ENCODE data around the gene PCDHGC4.

The PCDHGC4 gene

DNA sequence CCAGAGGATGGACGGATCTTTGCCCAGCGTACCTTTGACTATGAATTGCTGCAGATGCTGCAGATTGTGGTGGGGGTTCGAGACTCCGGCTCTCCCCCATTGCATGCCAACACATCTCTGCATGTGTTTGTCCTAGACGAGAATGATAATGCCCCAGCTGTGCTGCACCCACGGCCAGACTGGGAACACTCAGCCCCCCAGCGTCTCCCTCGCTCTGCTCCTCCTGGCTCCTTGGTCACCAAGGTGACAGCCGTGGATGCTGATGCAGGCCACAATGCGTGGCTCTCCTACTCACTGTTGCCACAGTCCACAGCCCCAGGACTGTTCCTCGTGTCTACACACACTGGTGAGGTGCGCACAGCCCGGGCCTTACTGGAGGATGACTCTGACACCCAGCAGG is 5.9 kb downstream of the PCDHGC4 start:
- no peaks in the 10 kb centered on the region for H3K27me3 Mint-ChIP-seq (ENCODE audit: low read depth)
- H3K36me3 Mint-ChIP-seq (ENCODE audit: low read depth): peaks cover 72% of the 10 kb centered on the region
- peaks cover 36% of the 10 kb centered on the region for H3K9me3 Mint-ChIP-seq
- H3K4me1 Mint-ChIP-seq: peaks cover 35% of the 10 kb centered on the region
- H3K4me3 Mint-ChIP-seq: no peak overlapping the region
- TF ChIP-seq, protein P1, sequence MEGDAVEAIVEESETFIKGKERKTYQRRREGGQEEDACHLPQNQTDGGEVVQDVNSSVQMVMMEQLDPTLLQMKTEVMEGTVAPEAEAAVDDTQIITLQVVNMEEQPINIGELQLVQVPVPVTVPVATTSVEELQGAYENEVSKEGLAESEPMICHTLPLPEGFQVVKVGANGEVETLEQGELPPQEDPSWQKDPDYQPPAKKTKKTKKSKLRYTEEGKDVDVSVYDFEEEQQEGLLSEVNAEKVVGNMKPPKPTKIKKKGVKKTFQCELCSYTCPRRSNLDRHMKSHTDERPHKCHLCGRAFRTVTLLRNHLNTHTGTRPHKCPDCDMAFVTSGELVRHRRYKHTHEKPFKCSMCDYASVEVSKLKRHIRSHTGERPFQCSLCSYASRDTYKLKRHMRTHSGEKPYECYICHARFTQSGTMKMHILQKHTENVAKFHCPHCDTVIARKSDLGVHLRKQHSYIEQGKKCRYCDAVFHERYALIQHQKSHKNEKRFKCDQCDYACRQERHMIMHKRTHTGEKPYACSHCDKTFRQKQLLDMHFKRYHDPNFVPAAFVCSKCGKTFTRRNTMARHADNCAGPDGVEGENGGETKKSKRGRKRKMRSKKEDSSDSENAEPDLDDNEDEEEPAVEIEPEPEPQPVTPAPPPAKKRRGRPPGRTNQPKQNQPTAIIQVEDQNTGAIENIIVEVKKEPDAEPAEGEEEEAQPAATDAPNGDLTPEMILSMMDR (IDR thresholded peaks at IDR 0.05; ENCODE audit: unreplicated experiment in 3 of 3): no peak
- no peak overlapping the region for H3K27ac Mint-ChIP-seq

DNA sequence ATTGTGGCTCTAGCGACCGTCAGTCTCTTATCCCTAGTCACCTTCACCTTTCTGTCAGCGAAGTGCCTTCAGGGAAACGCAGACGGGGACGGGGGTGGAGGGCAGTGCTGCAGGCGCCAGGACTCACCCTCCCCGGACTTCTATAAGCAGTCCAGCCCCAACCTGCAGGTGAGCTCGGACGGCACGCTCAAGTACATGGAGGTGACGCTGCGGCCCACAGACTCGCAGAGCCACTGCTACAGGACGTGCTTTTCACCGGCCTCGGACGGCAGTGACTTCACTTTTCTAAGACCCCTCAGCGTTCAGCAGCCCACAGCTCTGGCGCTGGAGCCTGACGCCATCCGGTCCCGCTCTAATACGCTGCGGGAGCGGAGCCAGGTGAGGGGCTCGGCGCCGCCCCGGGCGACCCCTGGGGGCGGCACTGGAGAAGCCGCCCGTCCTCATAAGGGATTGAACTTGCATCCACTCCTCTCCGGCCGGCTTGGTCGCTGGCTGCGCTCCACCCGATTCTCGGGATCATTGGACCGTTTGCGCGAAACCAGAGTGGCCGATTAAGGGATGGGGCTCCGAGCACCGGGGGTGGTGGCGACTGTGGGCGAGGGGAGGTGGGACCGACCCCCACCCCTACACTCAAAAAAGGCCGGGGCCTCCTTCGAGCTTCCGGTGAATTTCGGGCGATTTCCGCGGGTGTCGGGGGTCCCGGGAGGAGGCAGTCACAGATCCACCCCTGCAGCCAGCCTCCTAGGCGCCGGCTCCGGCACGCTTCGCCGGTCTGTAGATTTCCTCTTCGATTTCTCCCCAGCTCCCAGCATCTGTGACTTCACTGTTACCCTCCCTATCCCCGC is 6.7 kb downstream of the PCDHGC4 start:
- H3K27ac Mint-ChIP-seq: no peak overlapping the region
- peaks cover 43% of the 10 kb centered on the region for H3K4me1 Mint-ChIP-seq
- H3K9me3 Mint-ChIP-seq: peaks cover 32% of the 10 kb centered on the region
- H3K36me3 Mint-ChIP-seq (ENCODE audit: low read depth): peaks cover 68% of the 10 kb centered on the region
- no peaks in the 10 kb centered on the region for H3K27me3 Mint-ChIP-seq (ENCODE audit: low read depth)
- H3K4me3 Mint-ChIP-seq: no peak overlapping the region
- TF ChIP-seq, protein P1 (IDR thresholded peaks at IDR 0.05; ENCODE audit: unreplicated experiment in 3 of 3): no peak

DNA sequence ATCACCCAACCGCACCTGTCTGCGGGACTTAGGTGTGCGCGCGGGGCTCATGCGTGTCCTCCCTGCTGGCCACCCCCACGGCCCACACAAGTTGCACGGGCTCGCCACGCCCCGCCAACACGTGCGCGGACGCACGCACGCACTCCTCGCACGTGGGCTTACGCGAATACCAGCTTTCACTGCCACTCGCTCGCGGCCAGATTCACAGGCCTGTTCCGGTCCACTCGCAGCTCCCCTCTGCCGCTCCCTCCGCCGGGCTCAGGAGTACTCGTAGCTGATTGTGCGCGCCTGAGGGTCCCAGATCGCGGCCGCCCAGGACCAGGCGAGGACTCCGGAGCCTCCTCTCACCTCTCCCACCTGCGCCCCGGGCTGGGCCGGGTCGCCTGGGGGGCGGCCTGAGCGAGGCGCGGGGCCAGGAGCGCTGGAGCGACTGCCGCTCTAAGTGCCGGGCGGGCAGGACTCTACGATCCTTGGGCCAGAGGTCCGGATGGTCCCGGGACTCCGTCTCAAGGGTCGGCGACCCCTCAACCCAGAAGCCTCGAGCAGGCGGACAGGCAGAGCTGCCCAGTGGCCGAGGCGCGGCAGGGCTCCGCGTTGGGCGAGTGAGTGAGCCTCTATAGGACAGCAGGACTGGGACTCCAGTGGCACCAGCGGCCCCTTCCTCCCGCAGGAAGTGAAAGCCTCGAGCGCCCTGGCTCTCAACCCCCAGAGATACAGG is 7.5 kb downstream of the PCDHGC4 start:
- H3K36me3 Mint-ChIP-seq (ENCODE audit: low read depth): peaks cover 67% of the 10 kb centered on the region
- H3K4me1 Mint-ChIP-seq: peaks cover 49% of the 10 kb centered on the region
- peaks cover 24% of the 10 kb centered on the region for H3K9me3 Mint-ChIP-seq
- no peak overlapping the region for H3K4me3 Mint-ChIP-seq
- TF ChIP-seq, protein P1 (IDR thresholded peaks at IDR 0.05; ENCODE audit: unreplicated experiment in 3 of 3): no peak
- H3K27ac Mint-ChIP-seq: peak overlapping the region in 1 of 3 experiments; percentile 96
- H3K27me3 Mint-ChIP-seq (ENCODE audit: low read depth): no peaks in the 10 kb centered on the region

DNA sequence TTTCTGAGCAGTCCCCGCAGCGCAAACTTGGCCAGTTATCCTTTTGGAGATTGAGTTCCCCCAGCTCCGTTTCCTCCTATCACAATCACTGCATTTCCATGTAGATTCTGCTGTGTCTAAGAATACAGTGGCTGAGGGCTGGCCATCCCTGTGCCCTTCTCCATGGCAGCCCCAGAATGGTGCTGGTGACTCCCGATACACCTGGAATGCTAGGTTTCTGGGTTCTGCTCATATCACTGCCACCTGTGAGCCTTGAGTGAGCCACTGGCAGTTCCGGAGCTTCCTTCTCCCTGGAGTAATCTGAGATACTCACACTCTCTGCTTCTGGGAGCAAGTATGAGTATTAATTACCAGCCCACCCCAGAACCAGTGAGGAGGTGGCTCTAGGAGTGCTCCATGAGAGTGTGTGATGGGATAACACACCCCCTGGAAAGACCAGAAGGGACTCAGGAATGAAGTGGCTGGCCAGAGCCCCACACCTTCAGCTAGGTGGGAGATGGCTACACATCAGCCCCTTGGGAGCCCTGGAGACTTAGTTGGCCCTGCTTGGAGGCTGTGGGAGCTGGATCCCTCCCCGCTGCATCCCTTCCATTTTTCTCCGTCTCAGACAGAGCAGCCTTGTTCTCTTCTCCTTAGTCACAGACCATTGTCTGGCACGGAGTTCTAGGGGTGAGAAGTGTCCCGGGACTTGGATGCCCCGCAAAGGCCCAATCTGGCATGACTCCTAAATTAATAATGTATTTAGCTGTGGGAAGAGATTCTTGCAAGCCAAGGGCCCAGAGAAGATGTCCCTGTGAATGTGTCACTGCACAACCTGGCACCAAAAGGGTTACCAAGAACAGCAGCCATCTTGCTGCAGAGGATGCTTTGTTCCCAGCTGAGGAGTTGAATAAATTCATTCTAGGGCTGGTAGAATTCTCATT is 8.9 kb downstream of the PCDHGC4 start:
- Mint-ChIP-seq H3K27ac (peak overlapping the region; percentile 96 to 98 (median 96)), H3K9me3 (peaks cover 14% of the 10 kb centered on the region)
- TF ChIP-seq, protein P1 (IDR thresholded peaks at IDR 0.05; ENCODE audit: unreplicated experiment in 3 of 3): no peak

DNA sequence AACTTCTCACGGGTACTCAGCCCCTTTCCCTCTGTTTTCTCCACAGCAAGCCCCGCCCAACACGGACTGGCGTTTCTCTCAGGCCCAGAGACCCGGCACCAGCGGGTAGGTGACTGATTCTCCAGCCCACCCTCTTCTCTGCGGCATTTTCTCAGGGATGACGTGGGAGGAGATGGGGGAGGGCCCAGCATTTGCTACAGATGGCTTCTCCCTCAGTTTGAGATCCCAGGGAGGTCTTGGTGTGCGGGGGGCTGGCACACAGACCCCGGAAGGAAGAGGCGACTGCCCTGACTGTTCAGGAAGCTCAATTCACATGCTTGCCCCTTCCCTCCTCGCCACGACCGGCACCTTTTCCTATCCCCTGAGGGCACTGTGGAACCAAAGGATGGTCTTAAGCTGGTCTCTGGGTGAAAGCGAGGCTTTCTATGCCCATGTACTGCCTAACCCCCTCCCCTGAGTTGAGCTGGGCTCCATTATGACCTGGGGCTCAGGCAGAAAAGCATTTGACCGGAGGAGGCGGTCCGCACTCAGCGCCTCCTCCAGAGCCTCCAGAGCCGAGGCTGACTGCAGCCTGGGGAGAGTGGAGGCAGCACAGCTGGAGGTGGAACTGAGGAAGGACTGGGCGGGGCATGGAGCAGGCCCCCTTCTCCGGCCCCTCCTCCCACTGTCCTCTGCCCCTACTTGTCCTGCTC is 10.1 kb downstream of the PCDHGC4 start:
- Mint-ChIP-seq H3K9me3 (peaks cover 7% of the 10 kb centered on the region), H3K4me1 (peaks cover 50% of the 10 kb centered on the region), H3K27me3 (ENCODE audit: low read depth) (no peaks in the 10 kb centered on the region), H3K27ac (peak overlapping the region; percentile 96 to 98 (median 96)), H3K36me3 (ENCODE audit: low read depth) (peaks cover 61% of the 10 kb centered on the region), H3K4me3 (peak overlapping the region; percentile 67 to 79 (median 77))
- TF ChIP-seq, protein P1 (IDR thresholded peaks at IDR 0.05; ENCODE audit: unreplicated experiment in 3 of 3): no peak

More for the DNA sequence above, 8.9 kb downstream of the PCDHGC4 start:
- peak overlapping the region; percentile 67 to 79 (median 77) for H3K4me3 Mint-ChIP-seq
- peaks cover 50% of the 10 kb centered on the region for H3K4me1 Mint-ChIP-seq
- H3K36me3 Mint-ChIP-seq (ENCODE audit: low read depth): peaks cover 62% of the 10 kb centered on the region
- H3K27me3 Mint-ChIP-seq (ENCODE audit: low read depth): no peaks in the 10 kb centered on the region

Data from nephron (organoid).